ENCODE data around the gene PRKCA.
"Not testable (repeated sequence)": the region's sequence is repeated elsewhere in the genome, so short reads cannot be mapped to it uniquely, and the experiment has no call there.

The PRKCA gene

DNA sequence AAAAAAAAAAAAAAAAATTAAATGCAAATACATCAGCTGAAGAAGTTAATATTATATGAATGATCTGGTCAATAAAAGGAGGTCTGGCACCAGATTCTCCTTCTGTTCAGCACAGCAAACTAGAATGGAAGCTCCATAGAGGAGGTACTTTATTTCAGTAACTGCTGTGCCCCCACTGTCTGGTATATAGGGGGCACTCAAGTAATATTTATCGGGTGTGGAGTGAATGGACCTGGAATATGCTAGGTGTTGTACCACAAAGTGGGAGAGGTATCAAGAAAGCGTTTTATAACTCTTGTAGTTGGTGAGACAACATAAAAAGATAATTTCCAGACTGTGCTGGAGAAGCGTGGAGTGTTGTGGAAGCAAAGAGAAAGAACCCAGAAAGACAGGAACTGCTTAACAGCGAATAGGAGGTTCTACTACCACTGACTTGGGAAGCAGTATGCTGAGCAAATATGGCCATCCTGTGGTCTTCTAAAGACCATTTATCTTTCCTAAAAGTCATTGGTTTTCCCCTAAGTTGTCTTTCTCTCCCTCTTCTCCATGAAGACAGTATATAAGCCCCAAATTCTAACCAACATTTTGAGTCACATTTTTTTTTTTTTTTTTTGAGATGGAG, 12.2 kb upstream of the PRKCA start:
- no peak for DNase-seq (ENCODE audit: low read depth)

DNA sequence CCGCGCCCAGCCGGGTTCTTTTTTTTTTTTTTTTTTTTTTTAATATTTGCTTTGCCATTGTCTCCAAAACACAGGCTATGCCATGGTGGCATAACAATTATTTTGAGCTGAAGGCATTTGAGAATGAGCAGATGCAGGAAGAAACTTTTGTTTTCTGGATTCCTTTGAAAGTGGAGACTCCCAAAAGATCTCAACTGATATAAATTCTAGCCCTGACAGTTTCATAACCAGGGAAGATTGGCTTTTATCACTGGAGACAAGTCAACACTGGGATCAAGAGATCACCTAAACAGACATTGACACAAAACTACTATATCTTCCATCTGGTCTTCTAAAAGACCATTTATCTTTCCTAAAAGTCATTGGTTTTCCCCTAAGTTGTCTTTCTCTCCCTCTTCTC, 10.1 kb upstream of the PRKCA start:
- no peak for DNase-seq (ENCODE audit: low read depth)

DNA sequence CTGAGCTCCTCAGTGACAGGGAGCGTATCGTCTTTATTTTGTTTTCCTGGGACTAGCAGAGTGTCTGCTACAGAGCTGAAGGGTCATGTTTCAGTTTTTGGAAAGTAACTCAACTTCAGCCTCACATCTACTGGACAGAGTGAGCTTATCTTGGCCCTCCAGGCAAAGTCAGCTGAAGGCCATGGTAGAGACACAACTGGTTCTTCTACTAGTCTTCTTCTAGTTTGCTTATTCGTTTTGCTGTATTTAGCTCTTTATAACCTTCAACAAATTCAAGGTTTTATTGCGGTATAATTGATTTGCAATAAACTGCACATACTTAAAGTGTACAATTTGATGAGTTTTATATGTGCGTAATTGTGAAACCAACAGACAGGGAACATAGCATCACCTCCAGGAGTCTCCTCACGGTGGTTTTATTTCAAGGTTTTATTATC, 6.1 kb upstream of the PRKCA start:
- DNase-seq (ENCODE audit: low read depth): no peak

DNA sequence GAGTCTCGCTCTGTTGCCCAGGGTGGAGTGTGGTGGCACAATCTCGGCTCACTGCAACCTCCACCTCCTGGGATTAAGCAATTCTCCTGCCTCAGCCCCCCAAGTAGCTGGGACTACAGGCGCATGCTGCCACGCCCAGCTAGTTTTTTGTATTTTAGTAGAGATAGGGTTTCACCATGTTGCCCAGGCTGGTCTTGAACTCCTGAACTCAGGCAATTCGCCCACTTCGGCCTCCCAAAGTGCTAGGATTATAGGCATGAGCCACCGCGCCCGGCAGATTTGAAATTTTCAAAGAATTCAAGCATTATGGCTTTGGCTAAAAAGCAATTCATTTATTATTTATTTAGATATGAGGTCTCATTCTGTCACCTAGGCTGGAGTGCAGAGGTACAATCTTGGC, 5.0 kb upstream of the PRKCA start:
- DNase-seq (ENCODE audit: low read depth): not testable (repeated sequence)

DNA sequence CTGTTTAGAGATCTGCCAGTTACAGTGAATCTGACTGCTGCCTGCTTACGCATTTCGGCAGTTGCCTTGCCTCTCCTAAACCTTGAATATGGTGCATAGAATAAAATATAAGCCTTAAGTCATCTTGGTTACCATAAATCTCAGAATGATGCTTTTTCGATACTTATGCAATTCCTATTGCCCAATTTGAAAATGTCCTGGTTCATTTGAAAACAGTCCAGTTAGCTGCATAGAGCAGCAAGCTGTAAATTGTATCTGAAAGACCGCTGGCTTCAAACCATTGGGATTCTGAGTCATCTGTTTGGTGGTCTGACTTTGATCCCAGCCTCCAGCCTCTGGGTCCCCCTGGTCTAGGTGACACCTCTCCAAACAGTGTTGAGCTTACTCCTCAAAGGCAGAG, 2.7 kb upstream of the PRKCA start:
- DNase-seq (ENCODE audit: low read depth): no peak

DNA sequence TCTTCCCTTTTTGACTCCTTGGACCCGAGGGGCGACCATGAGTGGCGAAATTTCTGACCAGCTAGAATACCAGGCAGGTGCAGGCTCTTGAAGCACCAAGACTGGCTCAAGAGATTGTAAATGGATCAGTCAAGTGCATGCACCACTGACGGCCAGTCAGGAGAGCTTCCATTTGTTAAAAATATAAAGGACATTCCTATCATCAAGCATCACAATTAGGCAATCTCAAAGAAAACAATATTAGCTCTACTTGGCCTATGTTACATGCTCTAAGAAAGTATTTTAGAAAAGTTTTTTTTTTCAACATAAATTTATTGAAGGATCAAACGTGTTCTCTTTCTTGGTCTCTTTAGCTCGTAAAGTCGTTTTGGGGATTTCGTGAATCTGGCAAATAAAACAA, 1.5 kb upstream of the PRKCA start:
- no peak for DNase-seq (ENCODE audit: low read depth)

DNA sequence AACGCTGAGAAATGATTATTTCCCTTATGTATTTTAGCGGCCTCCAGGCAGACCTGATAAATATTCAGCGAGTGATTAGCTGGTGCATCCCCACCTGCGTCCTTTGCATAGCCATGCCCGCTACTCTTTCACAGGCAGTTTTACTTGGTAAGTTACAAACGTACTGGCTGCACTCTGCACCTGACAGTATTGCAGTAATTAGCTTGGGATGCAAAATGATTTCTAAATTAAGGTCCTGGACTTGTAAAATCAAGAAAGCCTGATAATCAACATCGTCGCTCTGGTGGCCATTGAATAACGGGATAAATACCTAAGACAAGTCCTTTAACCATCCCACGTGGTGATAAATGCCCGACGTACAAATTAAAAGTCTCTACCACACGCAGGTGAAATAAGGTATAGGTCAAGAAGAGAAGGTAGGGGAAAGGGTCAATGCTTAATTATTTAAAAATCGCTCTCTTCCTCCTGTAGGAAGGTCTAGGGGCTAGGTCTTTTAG, 998 bp upstream of the PRKCA start:
- DNase-seq (ENCODE audit: low read depth): no peak

DNA sequence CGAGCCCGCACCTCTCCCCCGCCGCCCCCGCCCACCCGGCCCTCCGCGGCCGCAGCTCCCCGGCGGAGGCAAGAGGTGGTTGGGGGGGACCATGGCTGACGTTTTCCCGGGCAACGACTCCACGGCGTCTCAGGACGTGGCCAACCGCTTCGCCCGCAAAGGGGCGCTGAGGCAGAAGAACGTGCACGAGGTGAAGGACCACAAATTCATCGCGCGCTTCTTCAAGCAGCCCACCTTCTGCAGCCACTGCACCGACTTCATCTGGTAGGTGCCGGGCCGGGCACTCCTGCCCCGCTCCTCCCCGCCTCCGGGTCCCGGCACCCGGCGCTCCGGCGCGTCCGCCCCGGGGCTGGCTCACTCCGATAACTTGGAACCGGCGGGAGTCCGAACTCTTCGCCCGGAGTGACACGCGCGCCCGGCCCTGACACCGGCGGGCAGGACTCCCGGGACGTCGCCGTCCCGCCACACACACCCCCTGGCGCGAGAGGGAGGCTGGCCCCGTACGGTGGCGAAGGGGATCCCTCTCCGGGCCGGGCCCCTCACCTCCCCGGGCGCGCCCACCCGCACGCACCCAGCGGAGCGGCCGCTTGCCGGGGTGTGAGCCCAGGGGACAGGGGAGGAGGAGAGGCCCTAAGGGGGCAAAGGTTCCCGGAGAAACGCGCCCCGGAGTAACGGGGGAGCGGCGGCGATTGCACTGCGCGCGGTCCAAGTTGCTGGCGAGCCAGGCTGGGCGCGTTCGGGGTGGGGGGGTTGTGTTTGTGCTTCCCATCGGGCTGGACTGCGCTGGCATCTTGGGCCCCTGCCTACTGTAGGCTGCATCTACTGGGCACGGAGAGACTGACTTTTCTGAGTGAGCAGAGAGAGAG, 581 bp downstream of the PRKCA start:
- DNase-seq (ENCODE audit: low read depth): peak; percentile 9

DNA sequence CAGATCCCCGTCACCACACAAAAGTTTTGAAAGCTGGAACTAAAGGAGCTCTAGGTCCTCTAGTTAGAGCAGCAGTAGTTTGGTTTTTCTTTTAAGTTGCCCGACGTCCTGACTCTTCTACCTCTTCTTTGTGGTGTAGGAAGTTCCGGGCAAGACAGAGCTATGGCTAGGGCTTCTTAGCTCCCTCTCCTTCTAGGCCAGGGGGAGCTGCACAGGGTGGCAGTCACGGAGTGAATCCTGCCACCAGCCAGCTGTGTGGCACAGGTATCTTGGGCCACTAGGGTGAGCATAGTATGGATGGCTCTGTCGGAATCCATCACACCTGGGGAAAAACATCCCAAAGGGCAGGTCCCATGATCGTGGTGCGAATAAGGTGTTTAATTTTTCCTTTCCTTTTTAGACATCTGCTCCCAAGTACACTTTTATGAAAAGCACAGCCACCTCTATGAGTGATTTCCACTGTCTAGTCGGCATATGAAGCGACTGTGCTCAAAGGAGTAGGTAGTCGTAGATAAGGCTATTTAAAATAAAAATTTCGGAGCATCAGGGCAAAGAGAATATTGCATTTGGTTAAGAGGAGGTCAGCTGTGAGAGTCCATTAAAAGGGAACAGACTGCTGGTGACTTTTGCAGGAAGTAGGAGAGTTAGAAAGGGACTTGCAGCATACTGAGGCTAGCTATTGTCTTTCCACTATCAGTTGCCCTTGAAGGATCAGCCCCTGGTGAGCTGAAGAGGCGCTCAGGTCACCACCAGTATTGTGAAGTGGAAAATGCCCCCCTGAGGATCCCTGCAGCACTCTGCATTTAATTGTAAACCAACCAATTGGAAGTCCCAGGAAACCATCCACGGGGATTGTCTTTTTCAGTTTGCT, 2.1 kb downstream of the PRKCA start:
- no peak for DNase-seq (ENCODE audit: low read depth)

DNA sequence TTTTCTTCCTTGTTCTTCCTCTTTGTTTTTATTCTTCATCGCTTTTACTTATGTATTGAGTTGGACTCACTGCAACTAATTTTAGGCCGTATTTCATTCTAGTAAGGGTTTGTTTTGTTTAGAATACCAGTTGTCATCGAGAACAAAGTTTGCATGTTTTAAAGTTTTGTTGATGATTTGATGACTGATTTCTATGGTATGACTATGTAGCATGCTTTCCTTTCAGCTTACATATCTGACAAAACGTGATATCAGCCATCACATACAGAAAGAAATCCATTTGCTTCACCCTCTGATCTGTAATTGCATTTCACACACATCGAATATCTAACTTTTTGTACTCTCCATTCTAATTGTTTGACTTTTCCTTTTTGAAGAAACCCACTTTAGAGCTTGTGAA, 4.0 kb downstream of the PRKCA start:
- no peak for DNase-seq (ENCODE audit: low read depth)

DNA sequence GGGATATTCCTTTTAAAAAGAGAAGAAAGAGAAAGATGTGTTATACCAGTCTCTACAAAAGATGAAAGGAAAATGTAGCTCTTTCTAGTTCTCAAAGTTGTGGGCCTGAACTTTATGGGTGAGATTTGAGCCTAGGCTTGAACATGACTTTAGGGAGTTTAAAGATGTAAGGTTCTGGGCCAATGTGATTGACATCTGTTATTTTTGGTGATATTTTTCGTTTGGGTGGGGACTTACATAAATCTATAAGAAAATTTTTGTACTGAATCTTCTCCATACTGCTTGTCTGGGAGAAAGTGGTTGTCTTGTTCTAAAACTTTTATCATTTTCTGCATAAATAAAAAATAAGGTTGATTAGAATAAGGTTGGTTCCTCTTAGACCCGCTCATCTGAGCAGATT, 4.8 kb downstream of the PRKCA start:
- DNase-seq (ENCODE audit: low read depth): no peak

DNA sequence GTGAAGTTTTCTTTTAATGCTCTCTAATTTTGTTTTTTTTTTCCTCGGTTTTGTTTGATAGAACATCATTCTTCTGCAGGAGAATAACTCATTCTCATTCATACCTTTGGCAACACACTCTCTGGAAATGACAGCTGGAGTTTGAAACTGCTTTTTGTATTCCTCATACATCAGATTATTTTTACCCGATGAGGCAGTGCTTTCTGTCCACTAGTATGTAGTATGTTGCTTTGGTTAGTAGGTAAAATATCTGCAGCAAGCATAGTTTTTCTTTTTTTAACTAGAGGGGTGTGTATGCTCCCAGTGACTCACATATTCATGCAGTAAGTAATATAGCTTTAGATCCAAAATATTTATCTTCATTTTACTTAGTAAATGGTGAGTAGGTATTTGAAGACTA, 6.4 kb downstream of the PRKCA start:
- DNase-seq (ENCODE audit: low read depth): no peak

DNA sequence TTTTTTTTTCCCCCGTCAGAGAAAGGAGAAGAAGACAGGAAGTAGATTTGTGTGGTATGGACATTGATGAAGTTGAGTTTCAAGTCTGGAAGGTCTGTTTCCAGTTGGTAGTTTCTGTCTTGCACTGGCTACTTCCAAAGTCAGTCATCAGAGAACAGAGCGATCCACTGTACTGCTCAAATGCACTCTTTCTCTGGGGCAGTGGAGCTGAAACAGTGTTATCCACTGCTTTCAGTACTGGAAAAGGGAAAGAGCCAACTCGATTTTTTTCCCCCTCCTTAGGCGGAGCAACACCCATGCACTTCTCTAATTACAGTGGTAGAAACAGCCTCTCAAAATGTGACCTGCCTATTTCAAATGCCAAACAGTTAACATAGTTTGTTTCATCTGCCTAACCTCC, 7.4 kb downstream of the PRKCA start:
- no peak for DNase-seq (ENCODE audit: low read depth)

DNA sequence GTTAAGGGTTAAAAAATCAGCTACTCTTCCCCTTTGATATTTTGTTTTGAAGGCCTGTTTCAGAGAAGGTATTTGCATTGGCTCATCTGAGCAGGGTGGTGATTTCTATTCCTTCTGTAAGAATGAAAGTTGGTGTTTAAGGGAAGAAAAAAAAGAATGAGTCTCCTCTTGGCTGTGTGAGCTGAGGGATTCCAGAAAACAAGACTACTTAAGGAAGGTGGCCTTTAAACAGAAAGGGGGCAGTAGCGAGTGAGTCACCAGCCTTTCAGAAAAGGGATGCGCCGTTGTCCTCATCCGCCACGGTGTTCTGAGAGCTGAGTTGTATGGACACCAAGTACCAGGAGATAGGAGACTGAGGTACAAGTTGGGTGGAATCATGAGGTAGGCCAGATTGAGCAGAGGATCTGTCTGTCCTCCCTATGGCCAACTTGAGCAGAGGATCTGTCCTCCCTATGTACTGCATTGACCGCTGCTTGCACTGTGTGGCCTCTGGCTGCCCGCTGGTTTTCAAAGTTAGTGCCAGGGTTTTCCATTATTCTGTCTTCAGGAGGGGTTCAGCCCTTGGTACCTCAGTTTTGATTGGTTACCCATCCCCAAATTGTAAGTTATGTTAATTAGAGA, 8.2 kb downstream of the PRKCA start:
- DNase-seq (ENCODE audit: low read depth): no peak

DNA sequence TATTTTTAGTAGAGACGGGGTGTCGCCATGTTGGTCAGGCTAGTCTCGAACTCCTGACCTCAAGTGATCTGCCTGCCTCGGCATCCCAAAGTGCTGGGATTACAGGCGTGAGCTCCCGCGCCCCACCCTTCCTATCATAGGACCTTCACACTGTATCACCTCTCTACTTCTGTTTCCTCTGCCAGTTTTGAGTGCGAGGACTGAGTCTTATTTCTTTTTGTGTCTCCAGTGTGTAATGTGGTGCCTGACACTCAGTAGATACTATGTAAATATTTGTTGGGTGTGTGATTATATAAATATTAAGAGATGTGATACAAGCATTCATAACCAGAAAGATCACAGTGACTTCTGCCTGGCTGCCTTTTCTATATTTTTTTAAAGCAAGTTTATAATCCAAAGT, 10.5 kb downstream of the PRKCA start:
- no peak for DNase-seq (ENCODE audit: low read depth)

DNA sequence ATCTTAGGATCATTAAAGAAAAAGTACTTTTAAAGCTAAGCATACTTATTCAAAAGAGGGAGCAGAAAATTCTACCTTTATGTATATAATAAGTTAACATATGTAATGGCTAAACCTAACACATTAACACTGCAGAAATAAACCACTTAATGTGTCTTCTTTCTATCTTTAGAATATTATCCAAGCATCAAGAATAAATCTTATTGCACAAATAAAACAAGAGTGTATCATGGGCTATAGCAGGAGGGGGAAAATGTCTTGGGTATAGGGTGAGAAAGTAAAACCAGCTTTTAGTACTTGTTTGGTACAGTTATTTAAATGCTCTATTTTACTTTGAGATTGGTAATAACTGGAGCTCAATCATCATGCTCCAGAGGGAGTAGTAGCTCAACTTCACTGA, 10.9 kb downstream of the PRKCA start:
- DNase-seq (ENCODE audit: low read depth): no peak

DNA sequence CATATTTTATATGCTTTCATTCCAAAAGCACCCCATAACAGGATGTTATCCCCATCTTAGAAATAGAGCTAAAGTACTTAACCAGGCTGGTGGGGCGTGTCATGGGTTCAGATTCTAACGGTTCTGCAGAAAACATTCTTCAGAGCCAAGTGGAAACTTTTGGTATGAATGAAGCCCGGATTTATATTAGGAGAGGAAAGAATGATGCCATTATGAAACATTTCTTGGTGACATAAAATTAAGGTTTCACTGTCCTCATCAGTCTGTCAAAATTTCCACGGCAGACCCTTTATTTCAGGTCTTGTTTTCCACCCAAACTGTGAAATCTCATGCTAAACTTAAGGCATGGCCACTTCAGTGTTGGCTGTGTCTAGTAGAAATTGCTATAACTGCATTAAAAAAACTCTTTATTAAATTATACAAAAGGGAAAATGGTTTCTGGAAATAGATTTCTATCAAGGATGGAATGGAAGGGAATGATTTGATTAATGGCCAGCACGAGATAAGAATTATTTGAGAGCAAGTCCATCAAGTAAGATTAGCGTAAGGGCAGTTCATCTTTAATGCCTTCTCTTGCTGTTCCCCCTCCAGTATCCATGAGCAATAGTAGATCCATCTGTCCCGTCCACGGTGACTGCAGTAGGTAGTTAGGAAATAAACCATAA, 11.7 kb downstream of the PRKCA start:
- DNase-seq (ENCODE audit: low read depth): no peak

DNA sequence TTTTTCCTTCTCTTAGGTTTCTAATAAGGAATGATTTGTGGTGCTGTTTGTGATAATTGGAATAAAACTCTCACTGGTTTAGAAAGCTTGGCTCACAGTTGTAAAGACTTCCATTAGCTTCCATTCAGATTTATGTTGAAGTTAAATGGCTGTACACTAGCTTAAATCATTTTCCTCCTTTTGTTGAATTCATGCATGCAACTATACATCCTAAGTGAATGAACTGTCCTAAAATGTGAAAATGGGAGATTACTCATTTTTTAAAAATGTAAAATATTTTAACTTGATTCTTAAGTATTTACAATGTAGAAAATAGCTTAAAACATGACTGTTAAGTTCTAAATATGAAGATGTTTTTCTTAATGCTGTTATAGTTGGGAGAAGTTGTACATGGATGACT, 15.2 kb downstream of the PRKCA start:
- DNase-seq (ENCODE audit: low read depth): no peak

DNA sequence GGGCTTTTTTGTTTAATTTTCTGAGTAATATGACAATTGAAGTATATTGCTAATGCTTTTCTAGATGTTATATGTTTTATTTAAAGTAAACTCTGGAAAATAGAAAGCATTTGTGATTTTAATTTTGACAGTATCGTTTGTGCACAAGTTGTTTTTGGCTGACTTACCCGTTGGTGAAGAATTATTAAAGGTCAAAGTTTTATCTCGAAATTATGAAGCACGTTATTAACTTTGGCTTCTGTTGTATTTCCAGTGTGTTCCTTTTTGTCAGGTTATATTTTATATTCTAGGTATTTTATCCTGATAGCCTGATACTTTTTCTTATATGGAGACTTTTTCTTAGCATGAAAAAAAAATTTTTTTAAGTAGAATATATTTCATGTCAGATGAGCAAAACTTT, 16.8 kb downstream of the PRKCA start:
- DNase-seq (ENCODE audit: low read depth): no peak

DNA sequence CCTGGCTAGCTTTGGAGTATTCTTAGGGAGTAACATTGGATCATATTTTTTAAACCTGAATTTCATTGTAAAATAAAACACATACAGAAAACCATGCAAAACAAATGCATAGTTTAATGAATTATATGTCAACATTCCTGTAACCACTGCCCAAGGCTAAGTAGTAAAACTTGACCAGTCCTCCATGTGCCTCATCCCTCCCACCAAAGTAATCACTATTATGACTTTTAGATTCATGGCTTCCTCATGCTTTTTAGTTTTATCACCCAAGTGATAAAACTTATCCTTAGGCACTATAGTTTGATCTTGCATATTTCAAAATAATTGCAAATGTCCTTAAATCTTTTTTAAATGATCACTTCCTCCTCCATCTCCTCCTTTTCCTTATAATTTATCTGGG, 20.4 kb downstream of the PRKCA start:
- DNase-seq (ENCODE audit: low read depth): no peak

DNA sequence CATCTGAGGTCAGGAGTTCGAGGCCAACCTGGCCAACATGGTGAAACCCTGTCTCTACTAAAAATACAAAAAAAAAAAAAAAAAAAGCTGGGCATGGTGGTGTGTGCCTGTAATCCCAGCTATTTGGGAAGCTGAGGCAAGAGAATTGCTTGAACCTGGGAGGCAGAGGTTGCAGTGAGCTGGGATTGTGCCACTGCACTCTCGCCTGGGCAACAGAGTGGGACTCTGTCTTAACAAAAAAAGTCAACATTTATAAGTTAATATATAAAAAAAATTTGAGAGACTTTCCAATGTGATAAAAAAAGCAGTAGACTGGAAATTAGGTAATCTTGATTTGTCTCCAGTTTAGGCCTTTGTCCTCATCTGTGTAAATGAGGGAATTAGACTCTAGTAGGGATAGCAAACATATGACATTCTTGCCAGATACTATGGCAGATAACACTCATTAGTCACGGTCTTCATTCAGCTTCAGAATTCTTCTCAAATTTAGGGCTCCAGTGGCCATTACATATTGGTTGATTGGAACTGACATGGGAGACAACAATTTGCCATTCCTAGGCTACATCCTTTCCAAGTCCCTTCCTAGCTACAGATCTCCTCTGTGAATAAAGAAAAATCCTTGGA, 22.1 kb downstream of the PRKCA start:
- DNase-seq (ENCODE audit: low read depth): not testable (repeated sequence)

Data from stimulated activated CD8-positive, alpha-beta memory T cell treated with anti-CD3 and anti-CD28 coated beads, Interleukin-4, amount 100 ng/mL, for 24 hours (primary cell).